IMR-90 (cell line): Measurements from ENCODE around the gene CSRNP3. TPM values are rescaled to one million over a fixed set of nuclear protein-coding genes. Genes with fewer than 3 reads are reported as not detected.

Experiments used
- ATAC-seq: fragments of 200-7000 bp; cut with Tn5 transposase; 2 replicates; pipeline ENCODE4 v1.9.1; 2020; ENCODE audit warnings: low read depth, mild to moderate bottlenecking, moderate library complexity
- BruUV-seq: library from RNA; stranded (reverse); fragments of 400-500 nt; replicated peaks from 2 replicates; lab custom pipeline; 2021; lab: Mats Ljungman, UMichigan
- CTCF ChIA-PET: fragments of 300-600 bp; formaldehyde crosslinking; extraction: SDS; loops from one replicate; lab custom pipeline; 2021; ENCODE audit warnings: antibody characterized with exemption; lab: Yijun Ruan, JAX
- POLR2A ChIA-PET: fragments of 300-600 bp; sonication (Branson Sonifier 250); formaldehyde crosslinking; loops from one replicate; lab custom pipeline; 2022; ENCODE audit warnings: antibody characterized with exemption; ENCODE audit not compliant: unreplicated experiment; lab: Charles Lee
- DNase-seq: peaks from one replicate; pipeline ENCODE4 v3.0.0; 2013
- H2AFZ ChIP-seq: replicated peaks from 2 replicates; pipeline ENCODE3; 2013; ENCODE audit warnings: low read length, mild to moderate bottlenecking; ENCODE audit not compliant: poor library complexity
- H2AK5ac ChIP-seq: 2 replicates; pipeline ENCODE4 v1.6.1; 2013; ENCODE audit warnings: low read depth, low read length, inconsistent platforms
- H2AK9ac ChIP-seq: replicated peaks from 2 replicates; pipeline ENCODE3; 2013; ENCODE audit warnings: mild to moderate bottlenecking, low read depth, low read length, moderate library complexity; ENCODE audit not compliant: poor library complexity
- H2BK120ac ChIP-seq: 2 replicates; pipeline ENCODE4 v1.6.1; 2013; ENCODE audit warnings: low read depth, low read length, inconsistent platforms
- H2BK15ac ChIP-seq: 3 replicates; pipeline ENCODE4 v1.6.1; 2013; ENCODE audit warnings: low read depth, low read length, inconsistent platforms
- H2BK20ac ChIP-seq: 2 replicates; pipeline ENCODE4 v1.6.1; 2013; ENCODE audit warnings: low read depth, mild to moderate bottlenecking, inconsistent platforms, low read length, moderate library complexity
- H2BK5ac ChIP-seq: 2 replicates; pipeline ENCODE4 v1.6.1; 2013; ENCODE audit warnings: mild to moderate bottlenecking, low read depth, low read length, inconsistent platforms; ENCODE audit not compliant: poor library complexity, severe bottlenecking
- H3K14ac ChIP-seq: replicated peaks from 2 replicates; pipeline ENCODE4 v1.6.1; 2013; ENCODE audit warnings: low read depth, low read length, inconsistent platforms
- H3K18ac ChIP-seq: 2 replicates; pipeline ENCODE4 v1.6.1; 2013; ENCODE audit warnings: low read depth, low read length, control low read depth
- H3K23ac ChIP-seq: 2 replicates; pipeline ENCODE4 v1.6.1; 2013; ENCODE audit warnings: low read depth, low read length, inconsistent platforms
- H3K27ac ChIP-seq: 2 replicates; pipeline ENCODE4 v1.5.1; 2013; ENCODE audit warnings: mild to moderate bottlenecking, control low read depth, low read length; ENCODE audit not compliant: insufficient read depth
- H3K27me3 ChIP-seq: 2 replicates; pipeline ENCODE4 v1.6.1; 2013; ENCODE audit warnings: low read length; ENCODE audit not compliant: control insufficient read depth, insufficient read depth
- H3K36me3 ChIP-seq: 2 replicates; pipeline ENCODE4 v1.6.1; 2013; ENCODE audit warnings: low read length, mixed read lengths; ENCODE audit not compliant: control insufficient read depth, insufficient read depth
- H3K4ac ChIP-seq: 2 replicates; pipeline ENCODE4 v1.6.1; 2013; ENCODE audit warnings: low read depth, low read length, inconsistent platforms
- H3K4me1 ChIP-seq: 2 replicates; pipeline ENCODE4 v1.6.1; 2013; ENCODE audit warnings: low read length, mixed read lengths; ENCODE audit not compliant: control insufficient read depth, insufficient read depth
- H3K4me2 ChIP-seq: 2 replicates; pipeline ENCODE4 v1.6.1; 2013; ENCODE audit warnings: low read depth, mild to moderate bottlenecking, control low read depth, low read length, moderate library complexity
- H3K4me3 ChIP-seq: 2 replicates; pipeline ENCODE4 v1.5.1; 2013; ENCODE audit warnings: low read depth, mild to moderate bottlenecking, control low read depth, low read length, moderate library complexity; ENCODE audit not compliant: insufficient read depth
- H3K56ac ChIP-seq: 2 replicates; pipeline ENCODE4 v1.6.1; 2013; ENCODE audit warnings: low read length, inconsistent platforms; ENCODE audit not compliant: insufficient read depth; ENCODE audit errors: extremely low read depth
- H3K79me1 ChIP-seq, 2 experiments: 2 replicates each; pipeline ENCODE4 v1.6.1; 2013; ENCODE audit warnings: low read length in 2 of 2, inconsistent platforms in 1 of 2, low read depth in 1 of 2
- H3K9ac ChIP-seq: 2 replicates; pipeline ENCODE4 v1.6.1; 2013; ENCODE audit warnings: low read depth, low read length, control low read depth
- H3K9me1 ChIP-seq: 2 replicates; pipeline ENCODE4 v1.6.1; 2013; ENCODE audit warnings: low read length, inconsistent platforms; ENCODE audit not compliant: insufficient read depth
- H3K9me3 ChIP-seq: 2 replicates; pipeline ENCODE4 v1.6.1; 2013; ENCODE audit warnings: low read length; ENCODE audit not compliant: control insufficient read depth, insufficient read depth
- H4K20me1 ChIP-seq: 2 replicates; pipeline ENCODE4 v1.6.1; 2013; ENCODE audit warnings: low read length, inconsistent platforms; ENCODE audit not compliant: insufficient read depth
- H4K5ac ChIP-seq: 2 replicates; pipeline ENCODE4 v1.6.1; 2013; ENCODE audit warnings: mild to moderate bottlenecking, low read depth, low read length, control low read depth
- H4K8ac ChIP-seq, 2 experiments: 2 replicates each; pipeline ENCODE4 v1.6.1; 2013; ENCODE audit warnings: low read depth in 2 of 2, low read length in 2 of 2, control low read depth in 1 of 2, inconsistent platforms in 1 of 2
- H4K91ac ChIP-seq: 2 replicates; pipeline ENCODE4 v1.6.1; 2013; ENCODE audit warnings: low read depth, low read length, inconsistent platforms; ENCODE audit not compliant: insufficient read depth
- BHLHE40 ChIP-seq: fragments of 150-350 bp; IDR thresholded peaks from 2 replicates; pipeline ENCODE4 v1.6.1; 2016; ENCODE audit warnings: mild to moderate bottlenecking, low read depth, low read length
- CEBPB ChIP-seq: IDR thresholded peaks from 2 replicates; pipeline ENCODE4 v1.6.1; 2012; ENCODE audit warnings: low read depth, low read length, improper control_type of control experiment
- CHD1 ChIP-seq: IDR thresholded peaks from 2 replicates; pipeline ENCODE4 v1.6.1; 2012; ENCODE audit warnings: low read depth, low read length, improper control_type of control experiment
- CTCF ChIP-seq: conservative IDR thresholded peaks from 2 replicates; pipeline ENCODE4 v1.5.1; 2012; ENCODE audit warnings: mild to moderate bottlenecking, low read depth, low read length, improper control_type of control experiment
- ELK1 ChIP-seq: fragments of 150-350 bp; IDR thresholded peaks from 2 replicates; pipeline ENCODE4 v1.6.1; 2016; ENCODE audit warnings: low read depth, mild to moderate bottlenecking, low read length, moderate library complexity, borderline replicate concordance
- FOS ChIP-seq: fragments of 150-350 bp; IDR thresholded peaks from 2 replicates; pipeline ENCODE4 v1.6.1; 2016; ENCODE audit warnings: low read depth, low read length
- MAFK ChIP-seq: IDR thresholded peaks from 2 replicates; pipeline ENCODE4 v1.6.1; 2012; ENCODE audit warnings: low read depth, low read length, improper control_type of control experiment
- MAZ ChIP-seq: IDR thresholded peaks from 2 replicates; pipeline ENCODE4 v1.6.1; 2012; ENCODE audit warnings: low read depth, mild to moderate bottlenecking, low read length, improper control_type of control experiment, moderate library complexity, borderline replicate concordance
- MXI1 ChIP-seq: IDR thresholded peaks from 2 replicates; pipeline ENCODE4 v1.6.1; 2012; ENCODE audit warnings: low read depth, mild to moderate bottlenecking, low read length, moderate library complexity, borderline replicate concordance
- NFE2L2 ChIP-seq: fragments of 150-350 bp; IDR thresholded peaks from 2 replicates; pipeline ENCODE4 v1.6.1; 2016; ENCODE audit warnings: low read depth, mild to moderate bottlenecking, low read length
- POLR2A ChIP-seq: IDR thresholded peaks from 2 replicates; pipeline ENCODE4 v1.6.1; 2012; ENCODE audit warnings: mild to moderate bottlenecking, low read depth, low read length
- RAD21 ChIP-seq: IDR thresholded peaks from 2 replicates; pipeline ENCODE4 v1.6.1; 2012; ENCODE audit warnings: low read length, improper control_type of control experiment
- RCOR1 ChIP-seq: IDR thresholded peaks from 2 replicates; pipeline ENCODE4 v1.6.1; 2012; ENCODE audit warnings: mild to moderate bottlenecking, low read length, improper control_type of control experiment; ENCODE audit not compliant: insufficient replicate concordance
- RFX5 ChIP-seq: IDR thresholded peaks from 2 replicates; pipeline ENCODE4 v1.8.0; 2012; ENCODE audit warnings: low read depth, mild to moderate bottlenecking, low read length, moderate library complexity
- SMC3 ChIP-seq: fragments of 150-350 bp; IDR thresholded peaks from 2 replicates; pipeline ENCODE4 v1.6.1; 2016; ENCODE audit warnings: low read depth, mild to moderate bottlenecking, antibody characterized with exemption, low read length, moderate library complexity
- USF2 ChIP-seq: fragments of 150-350 bp; IDR thresholded peaks from 2 replicates; pipeline ENCODE4 v1.6.1; 2017; ENCODE audit warnings: mild to moderate bottlenecking, antibody characterized with exemption, low read length, low read depth
- WGBS, 2 experiments: methylation state at CpG; one replicate each; pipeline versions ENCODE4 v1.1.5 to v1.1.7; 2013; ENCODE audit warnings: missing lambda C conversion rate in 2 of 2; ENCODE audit not compliant: insufficient read length in 1 of 2; ENCODE audit errors: extremely low coverage in 2 of 2; 5-methylcytosine and 5-hydroxymethylcytosine counted together
- dilution Hi-C: fragments of 300-500 bp; cut with HindIII; formaldehyde crosslinking; loops from one replicate; pipeline ENCODE4 v1.14.3; 2018; ENCODE audit warnings: low sequenced_read_pairs; ENCODE audit not compliant: unreplicated experiment
- in situ Hi-C: fragments of 300-500 bp; cut with MboI; formaldehyde crosslinking; loops from 3 replicates; pipeline ENCODE4 v1.14.3; 2019; ENCODE audit warnings: low sequenced_read_pairs, inconsistent platforms, mixed read lengths
- intact Hi-C: fragments of 100-400 bp; cut with micrococcal nuclease; formaldehyde crosslinking; loops from 2 replicates; pipeline ENCODE4 v1.10.0; 2022
- polyA plus RNA-seq, 3 experiments: library from polyadenylated mRNA; depleted of rRNA; stranded (reverse); fragments of >200 nt; gene quantifications; 2 replicates each; pipeline ENCODE4 v1.2.3, GENCODE V29; 2012; ENCODE audit warnings: low replicate concordance in 1 of 3
- total RNA-seq: library from RNA; depleted of rRNA; stranded (reverse); fragments of >200 nt; gene quantifications from 2 replicates; pipeline ENCODE4 v1.2.3, GENCODE V29; 2012

Gene CSRNP3
- total and polyA plus RNA-seq, 2 of the 4 experiments (the other 2 are of a cell fraction) = 0.21 to 0.72 TPM

GRCh38 chr2:165601065-165601830 lies 131.8 kb downstream of the CSRNP3 start:
- no TSS peak for BruUV-seq
- POLR2A ChIA-PET = no interaction called here
- intact Hi-C loops = no loop called here

More at GRCh38 chr2:165601065-165601830, 131.8 kb downstream of the CSRNP3 start:
- Histone ChIP-seq H4K20me1 (no peaks in the 10 kb centered on the region), H3K9me3 (no peaks in the 10 kb centered on the region), H2BK5ac (no peak overlapping the region), H3K56ac (no peak overlapping the region), H3K23ac (no peak overlapping the region), H4K91ac (no peak overlapping the region), H3K9me1 (no peaks in the 10 kb centered on the region), H2AK9ac (no peak overlapping the region), H3K4me2 (no peak overlapping the region), H2AK5ac (no peak overlapping the region), H2BK20ac (no peak overlapping the region), H2BK15ac (no peak overlapping the region), H3K14ac (no peak overlapping the region), H2BK120ac (no peak overlapping the region), H3K36me3 (no peaks in the 10 kb centered on the region), H3K27ac (no peak overlapping the region), H3K4ac (no peak overlapping the region), H3K9ac (no peak overlapping the region), H3K4me1 (no peaks in the 10 kb centered on the region), H3K18ac (no peak overlapping the region), H3K27me3 (no peaks in the 10 kb centered on the region), H3K79me1 (no peaks in the 10 kb centered on the region), H2AFZ (no peak overlapping the region), H4K5ac (no peak overlapping the region), H4K8ac (no peak overlapping the region), H3K4me3 (no peak overlapping the region)
- no CpG with 5 or more reads among the region's 1 CpG for WGBS, 2 experiments
- dilution Hi-C loops (no loop called here), in situ Hi-C loops (no loop called here)
- no peak for TF ChIP-seq ELK1
- no peak for TF ChIP-seq SMC3
- no peak for TF ChIP-seq MAZ
- TF ChIP-seq RCOR1 = no peak
- TF ChIP-seq FOS = no peak
- TF ChIP-seq CHD1 = no peak
- TF ChIP-seq CTCF = no peak
- TF ChIP-seq POLR2A = no peak
- no peak for TF ChIP-seq NFE2L2
- no peak for TF ChIP-seq MAFK
- no peak for TF ChIP-seq RAD21
- no peak for TF ChIP-seq USF2
- no peak for TF ChIP-seq MXI1
- no peak for TF ChIP-seq CEBPB
- TF ChIP-seq RFX5 = no peak
- no peak for TF ChIP-seq BHLHE40
- CTCF ChIA-PET = no interaction called here
- ATAC-seq (no peak), DNase-seq (no peak)
